B cell (primary cell): ENCODE data around the gene PDZD7. TPM values are rescaled to one million over a fixed set of nuclear protein-coding genes. Genes with fewer than 3 reads are reported as not detected.
A peak's percentile ranks its signal among the peaks of the same experiment; 100 is the strongest.

ENCODE experiments used
- ATAC-seq: fragments of 200-7000 bp; cut with Tn5 transposase; one replicate; pipeline ENCODE4 v1.10.0; 2021; ENCODE audit warnings: low read depth, mild to moderate bottlenecking, moderate number of reproducible peaks, moderate library complexity
- CTCF ChIA-PET: fragments of 350-600 bp; sonication (Branson Sonifier 250); formaldehyde crosslinking; loops from one replicate; lab custom pipeline; 2021; ENCODE audit warnings: antibody characterized with exemption, inconsistent platforms; lab: Charles Lee
- POLR2A ChIA-PET: fragments of 350-600 bp; sonication (Branson Sonifier 250); formaldehyde crosslinking; loops from one replicate; lab custom pipeline; 2021; ENCODE audit warnings: antibody characterized with exemption; lab: Charles Lee
- DNase-seq: peaks from one replicate; pipeline ENCODE4 v3.0.0; 2013
- H2AFZ ChIP-seq: 2 replicates; pipeline ENCODE4 v1.6.1; 2012; ENCODE audit warnings: mild to moderate bottlenecking, low read depth, low read length; ENCODE audit not compliant: insufficient read depth, poor library complexity, severe bottlenecking
- H3K27ac ChIP-seq, 2 donors: 1 replicate in 1 of 2; 2 replicates in 1 of 2; pipeline ENCODE4 v1.5.1; 2012 to 2013; ENCODE audit warnings: low read length in 2 of 2, mild to moderate bottlenecking in 2 of 2, moderate library complexity in 1 of 2
- H3K27me3 ChIP-seq, 4 experiments: fragments of 200-600 bp in 1 of 4; sonication (generic) in 1 of 4; replicated peaks in 1 of 4; 1 replicate in 2 of 4; 2 replicates in 2 of 4; pipeline versions ENCODE4 v1.6.1 to v1.7.0; 2013 to 2016; ENCODE audit warnings: low read length in 3 of 4, mild to moderate bottlenecking in 2 of 4, mixed read lengths in 1 of 4, moderate library complexity in 1 of 4; ENCODE audit not compliant: insufficient read depth in 4 of 4, control insufficient read depth in 3 of 4; ENCODE audit errors: control extremely low read depth in 1 of 4
- H3K36me3 ChIP-seq, 2 experiments: replicated peaks in 1 of 2; 1 replicate in 1 of 2; 2 replicates in 1 of 2; pipeline versions ENCODE4 v1.6.1 to v1.7.1; 2013; ENCODE audit warnings: low read length in 1 of 2; ENCODE audit not compliant: insufficient read depth in 2 of 2, control insufficient read depth in 1 of 2; ENCODE audit errors: control extremely low read depth in 1 of 2, extremely low read depth in 1 of 2
- H3K4me1 ChIP-seq, 2 donors: fragments of 200-600 bp in 1 of 2; sonication (generic) in 1 of 2; 1 replicate in 1 of 2; 2 replicates in 1 of 2; pipeline versions ENCODE4 v1.5.1 to v1.6.1; 2013 to 2017; ENCODE audit warnings: low read length in 2 of 2; ENCODE audit not compliant: control insufficient read depth in 2 of 2, insufficient read depth in 2 of 2
- H3K4me2 ChIP-seq: replicated peaks from 2 replicates; pipeline ENCODE3; 2012; ENCODE audit warnings: mild to moderate bottlenecking, low read depth, low read length; ENCODE audit not compliant: poor library complexity, severe bottlenecking
- H3K4me3 ChIP-seq, 5 experiments: fragments of 200-600 bp in 1 of 5; sonication (generic) in 1 of 5; 1 replicate in 3 of 5; 2 replicates in 2 of 5; pipeline versions ENCODE4 v1.5.1 to v1.7.0; 2011 to 2016; ENCODE audit warnings: low read length in 4 of 5, mild to moderate bottlenecking in 4 of 5, low read depth in 2 of 5, control low read depth in 1 of 5, moderate library complexity in 1 of 5; ENCODE audit not compliant: insufficient read depth in 1 of 5; ENCODE audit errors: control extremely low read depth in 1 of 5, extremely low read depth in 1 of 5
- H3K79me2 ChIP-seq: fragments of 200-600 bp; sonication (generic); one replicate; pipeline ENCODE4 v1.6.0; 2016; ENCODE audit warnings: low read length; ENCODE audit not compliant: control insufficient read depth, insufficient read depth
- H3K9ac ChIP-seq: fragments of 200-600 bp; sonication (generic); 2 replicates; pipeline ENCODE4 v1.6.1; 2017; ENCODE audit warnings: mild to moderate bottlenecking, low read length, moderate library complexity
- H3K9me3 ChIP-seq, 3 donors: one replicate each; pipeline versions ENCODE4 v1.6.1 to v1.7.1; 2013; ENCODE audit warnings: low read length in 2 of 3; ENCODE audit not compliant: control insufficient read depth in 2 of 3, insufficient read depth in 1 of 3; ENCODE audit errors: control extremely low read depth in 1 of 3
- H4K20me1 ChIP-seq: 2 replicates; pipeline ENCODE4 v1.6.0; 2012; ENCODE audit warnings: mild to moderate bottlenecking, low read length; ENCODE audit not compliant: insufficient read depth, control insufficient read depth, poor library complexity, severe bottlenecking
- H3K27ac Mint-ChIP-seq: one replicate; pipeline ENCODE4 v1.8.0; 2021; ENCODE audit warnings: mixed read lengths
- H3K27me3 Mint-ChIP-seq: one replicate; pipeline ENCODE4 v1.8.0; 2021; ENCODE audit warnings: mixed read lengths
- H3K4me1 Mint-ChIP-seq: one replicate; pipeline ENCODE4 v1.8.0; 2021; ENCODE audit warnings: mixed read lengths
- H3K4me3 Mint-ChIP-seq: one replicate; pipeline ENCODE4 v1.8.0; 2021; ENCODE audit warnings: mixed read lengths
- H3K9me3 Mint-ChIP-seq: one replicate; pipeline ENCODE4 v1.8.0; 2022; ENCODE audit warnings: mixed read lengths; ENCODE audit not compliant: insufficient read depth
- EZH2 ChIP-seq: IDR thresholded peaks from 2 replicates; pipeline ENCODE4 v1.6.1; 2012; ENCODE audit warnings: borderline replicate concordance, low read depth, mild to moderate bottlenecking, moderate library complexity, low read length; ENCODE audit not compliant: insufficient read depth, poor library complexity, severe bottlenecking
- WGBS: methylation state at CpG from one replicate; pipeline ENCODE4 v1.1.5; 2013; ENCODE audit warnings: missing lambda C conversion rate; ENCODE audit not compliant: insufficient coverage; 5-methylcytosine and 5-hydroxymethylcytosine counted together
- intact Hi-C: fragments of 100-400 bp; cut with micrococcal nuclease; formaldehyde crosslinking; loops from one replicate; pipeline ENCODE4 v1.10.0; 2022
- polyA plus RNA-seq: library from polyadenylated mRNA; depleted of rRNA; stranded (reverse); fragments of >200 nt; gene quantifications from 2 replicates; pipeline ENCODE4 v1.2.3, GENCODE V29; 2012
- total RNA-seq, 2 donors: library from RNA; stranded (reverse); fragments of 120-200 nt in 1 of 2; gene quantifications; 1 replicate in 1 of 2; 2 replicates in 1 of 2; pipeline versions ENCODE4 v1.2.3 to v1.2.4, GENCODE V29; 2013 to 2022
- TF ChIP-seq, protein P1 (sequence below): fragments of 200-600 bp; IDR thresholded peaks from one replicate; pipeline ENCODE4 v1.8.0; 2022; ENCODE audit warnings: antibody characterized with exemption, mild to moderate bottlenecking

PDZD7 gene
- total and polyA plus RNA-seq, 2 donors (not counting 1 experiment from before 2014, with no cell fraction given) = 0.64 to 0.69 TPM

GRCh38 chr10:101020427-101021075 lies 10.4 kb downstream of the PDZD7 start:
- TF ChIP-seq, protein P1, sequence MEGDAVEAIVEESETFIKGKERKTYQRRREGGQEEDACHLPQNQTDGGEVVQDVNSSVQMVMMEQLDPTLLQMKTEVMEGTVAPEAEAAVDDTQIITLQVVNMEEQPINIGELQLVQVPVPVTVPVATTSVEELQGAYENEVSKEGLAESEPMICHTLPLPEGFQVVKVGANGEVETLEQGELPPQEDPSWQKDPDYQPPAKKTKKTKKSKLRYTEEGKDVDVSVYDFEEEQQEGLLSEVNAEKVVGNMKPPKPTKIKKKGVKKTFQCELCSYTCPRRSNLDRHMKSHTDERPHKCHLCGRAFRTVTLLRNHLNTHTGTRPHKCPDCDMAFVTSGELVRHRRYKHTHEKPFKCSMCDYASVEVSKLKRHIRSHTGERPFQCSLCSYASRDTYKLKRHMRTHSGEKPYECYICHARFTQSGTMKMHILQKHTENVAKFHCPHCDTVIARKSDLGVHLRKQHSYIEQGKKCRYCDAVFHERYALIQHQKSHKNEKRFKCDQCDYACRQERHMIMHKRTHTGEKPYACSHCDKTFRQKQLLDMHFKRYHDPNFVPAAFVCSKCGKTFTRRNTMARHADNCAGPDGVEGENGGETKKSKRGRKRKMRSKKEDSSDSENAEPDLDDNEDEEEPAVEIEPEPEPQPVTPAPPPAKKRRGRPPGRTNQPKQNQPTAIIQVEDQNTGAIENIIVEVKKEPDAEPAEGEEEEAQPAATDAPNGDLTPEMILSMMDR = no peak
- no peak for TF ChIP-seq EZH2

GRCh38 chr10:101019440-101019703 lies 11.6 kb downstream of the PDZD7 start:
- intact Hi-C loops = no loop called here
- Histone ChIP-seq H4K20me1 (no peaks in the 10 kb centered on the region), H3K4me2 (peak overlapping the region; percentile 65), H3K4me1 (peaks cover 16 to 19% of the 10 kb centered on the region in 2 donors), H3K36me3 (no peaks in the 10 kb centered on the region), H2AFZ (peak overlapping the region; percentile 60), H3K9me3 (no peaks in the 10 kb centered on the region), H3K27me3 (peaks cover 0 to 45% (median 24%) of the 10 kb centered on the region in 4 experiments), H3K79me2 (no peaks in the 10 kb centered on the region), H3K4me3 (no peak overlapping the region), H3K9ac (no peak overlapping the region), H3K27ac (no peak overlapping the region)
- WGBS = 33% methylated on average over 1 of the region's 2 CpGs
- Mint-ChIP-seq H3K27me3 (peaks cover 34% of the 10 kb centered on the region), H3K27ac (no peak overlapping the region), H3K4me1 (peaks cover 14% of the 10 kb centered on the region), H3K4me3 (peak overlapping the region; percentile 14), H3K9me3 (no peaks in the 10 kb centered on the region)
- ChIA-PET POLR2A (interaction anchor here (0.6 to 1.2 kb wide), 3 partner anchors 12 to 47 kb away, joined by 4 read pairs; partner anchors contain the start of genes PDZD7 and SFXN3), CTCF (interaction anchor here (0.7 to 7.0 kb wide), 13 partner anchors 8 to 53 kb away, joined by 3 to 57 read pairs (median 6); partner anchors contain the start of genes LZTS2, PDZD7 and SFXN3)
- ATAC-seq (no peak), DNase-seq (no peak)
- TF ChIP-seq, protein P1 = no peak
- TF ChIP-seq EZH2 = no peak

More at GRCh38 chr10:101020427-101021075, 10.4 kb downstream of the PDZD7 start:
- no peak for ATAC-seq
- Histone ChIP-seq H3K36me3 (no peaks in the 10 kb centered on the region), H3K4me3 (no peak overlapping the region), H3K9me3 (no peaks in the 10 kb centered on the region), H3K27ac (no peak overlapping the region), H2AFZ (no peak overlapping the region), H3K27me3 (peaks cover 0 to 33% (median 22%) of the 10 kb centered on the region in 4 experiments), H3K4me1 (peaks cover 16 to 17% of the 10 kb centered on the region in 2 donors), H3K4me2 (no peak overlapping the region), H3K79me2 (no peaks in the 10 kb centered on the region), H4K20me1 (no peaks in the 10 kb centered on the region), H3K9ac (no peak overlapping the region)
- 90% methylated on average over 5 of the region's 10 CpGs for WGBS
- intact Hi-C loops = no loop called here
- H3K4me1 Mint-ChIP-seq = peaks cover 13% of the 10 kb centered on the region
- ChIA-PET POLR2A (interaction anchor here (0.9 to 1.2 kb wide), 2 partner anchors 10 to 43 kb away, joined by 4 read pairs; partner anchors contain the start of genes PDZD7 and SFXN3), CTCF (interaction anchor here (1.7 to 7.0 kb wide), 3 partner anchors 10 to 23 kb away, joined by 9 to 57 read pairs (median 36); partner anchors contain the start of genes LZTS2, PDZD7 and SFXN3)
- H3K27me3 Mint-ChIP-seq = peaks cover 27% of the 10 kb centered on the region
- H3K4me3 Mint-ChIP-seq = no peak overlapping the region
- no peaks in the 10 kb centered on the region for H3K9me3 Mint-ChIP-seq
- H3K27ac Mint-ChIP-seq = no peak overlapping the region
- DNase-seq = no peak
